HUES48 (cell line): Measurements from ENCODE around the gene TAF3.
A peak's percentile ranks its signal among the peaks of the same experiment; 100 is the strongest.

Experiments used
- H3K27ac ChIP-seq: one replicate; pipeline ENCODE4 v1.7.0; 2013; ENCODE audit warnings: low read depth, low read length, inconsistent platforms
- H3K27me3 ChIP-seq: 2 replicates; pipeline ENCODE4 v1.6.1; 2013; ENCODE audit warnings: mild to moderate bottlenecking, low read length; ENCODE audit not compliant: control insufficient read depth, insufficient read depth
- H3K36me3 ChIP-seq: 2 replicates; pipeline ENCODE4 v1.6.1; 2013; ENCODE audit warnings: low read length; ENCODE audit not compliant: control insufficient read depth, insufficient read depth
- H3K4me1 ChIP-seq: 2 replicates; pipeline ENCODE4 v1.6.1; 2013; ENCODE audit warnings: mild to moderate bottlenecking, low read length; ENCODE audit not compliant: control insufficient read depth, insufficient read depth
- H3K4me3 ChIP-seq: 2 replicates; pipeline ENCODE4 v1.5.1; 2013; ENCODE audit warnings: mild to moderate bottlenecking, low read depth, low read length
- H3K9ac ChIP-seq: 2 replicates; pipeline ENCODE4 v1.6.1; 2013; ENCODE audit warnings: mild to moderate bottlenecking, low read depth, low read length, moderate library complexity
- H3K9me3 ChIP-seq: 2 replicates; pipeline ENCODE4 v1.6.1; 2013; ENCODE audit warnings: low read length; ENCODE audit not compliant: control insufficient read depth, insufficient read depth

TAF3 gene

GRCh38 chr10:8048281-8049008, 230.1 kb downstream of the TAF3 start:
- Histone ChIP-seq H3K4me3 (no peak overlapping the region), H3K4me1 (peaks cover 68% of the 10 kb centered on the region), H3K9ac (no peak overlapping the region), H3K9me3 (no peaks in the 10 kb centered on the region), H3K36me3 (no peaks in the 10 kb centered on the region), H3K27me3 (peaks cover 100% of the 10 kb centered on the region), H3K27ac (no peak overlapping the region)

- peak overlapping the region; percentile 76 for H3K27ac ChIP-seq
- peaks cover 59% of the 10 kb centered on the region for H3K4me1 ChIP-seq
Observed at GRCh38 chr10:8049045-8049864, 230.9 kb downstream of the TAF3 start.

GRCh38 chr10:8049865-8050555, 231.7 kb downstream of the TAF3 start:
- H3K27ac ChIP-seq = peak overlapping the region; percentile 76
- peaks cover 53% of the 10 kb centered on the region for H3K4me1 ChIP-seq
- no peaks in the 10 kb centered on the region for H3K36me3 ChIP-seq
- no peak overlapping the region for H3K9ac ChIP-seq
- no peaks in the 10 kb centered on the region for H3K9me3 ChIP-seq
- H3K27me3 ChIP-seq = peaks cover 98% of the 10 kb centered on the region
- H3K4me3 ChIP-seq = peak overlapping the region; percentile 56

More at GRCh38 chr10:8049045-8049864, 230.9 kb downstream of the TAF3 start:
- no peak overlapping the region for H3K9ac ChIP-seq
- no peaks in the 10 kb centered on the region for H3K9me3 ChIP-seq
- H3K36me3 ChIP-seq = no peaks in the 10 kb centered on the region
- peak overlapping the region; percentile 56 for H3K4me3 ChIP-seq
- peaks cover 100% of the 10 kb centered on the region for H3K27me3 ChIP-seq

- H3K27me3 ChIP-seq = peaks cover 98% of the 10 kb centered on the region
- H3K9ac ChIP-seq = no peak overlapping the region
- peak overlapping the region; percentile 56 for H3K4me3 ChIP-seq
Observed at GRCh38 chr10:8050556-8051108, 232.3 kb downstream of the TAF3 start.

GRCh38 chr10:8051109-8051821, 233.0 kb downstream of the TAF3 start:
- peak overlapping the region; percentile 4 for H3K27ac ChIP-seq
- peaks cover 98% of the 10 kb centered on the region for H3K27me3 ChIP-seq
- H3K4me1 ChIP-seq = peaks cover 41% of the 10 kb centered on the region
- no peaks in the 10 kb centered on the region for H3K36me3 ChIP-seq
- no peak overlapping the region for H3K9ac ChIP-seq
- H3K4me3 ChIP-seq = peak overlapping the region; percentile 50; the same call in 1 of the 2 replicates
- no peaks in the 10 kb centered on the region for H3K9me3 ChIP-seq

More at GRCh38 chr10:8050556-8051108, 232.3 kb downstream of the TAF3 start:
- Histone ChIP-seq H3K27ac (peak overlapping the region; percentile 76), H3K4me1 (peaks cover 46% of the 10 kb centered on the region), H3K9me3 (no peaks in the 10 kb centered on the region), H3K36me3 (no peaks in the 10 kb centered on the region)

GRCh38 chr10:8051851-8052257, 233.5 kb downstream of the TAF3 start:
- Histone ChIP-seq H3K36me3 (no peaks in the 10 kb centered on the region), H3K9ac (no peak overlapping the region), H3K4me3 (peak overlapping the region; percentile 50), H3K27me3 (peaks cover 98% of the 10 kb centered on the region), H3K9me3 (no peaks in the 10 kb centered on the region), H3K4me1 (peaks cover 41% of the 10 kb centered on the region), H3K27ac (peak overlapping the region; percentile 4)

- peaks cover 98% of the 10 kb centered on the region for H3K27me3 ChIP-seq
- no peak overlapping the region for H3K9ac ChIP-seq
- no peaks in the 10 kb centered on the region for H3K9me3 ChIP-seq
- H3K36me3 ChIP-seq = no peaks in the 10 kb centered on the region
- H3K4me1 ChIP-seq = peaks cover 41% of the 10 kb centered on the region
- H3K27ac ChIP-seq = no peak overlapping the region
- H3K4me3 ChIP-seq = peak overlapping the region; percentile 50
Observed at GRCh38 chr10:8052341-8052955, 234.1 kb downstream of the TAF3 start.

- no peaks in the 10 kb centered on the region for H3K9me3 ChIP-seq
- H3K4me1 ChIP-seq = peaks cover 42% of the 10 kb centered on the region
Observed at GRCh38 chr10:8052956-8053445, 234.7 kb downstream of the TAF3 start.

GRCh38 chr10:8053446-8054243, 235.3 kb downstream of the TAF3 start:
- peak overlapping the region; percentile 53 for H3K4me3 ChIP-seq
- no peaks in the 10 kb centered on the region for H3K9me3 ChIP-seq
- H3K36me3 ChIP-seq = no peaks in the 10 kb centered on the region
- peak overlapping the region; percentile 47 for H3K27ac ChIP-seq
- peaks cover 98% of the 10 kb centered on the region for H3K27me3 ChIP-seq
- peaks cover 43% of the 10 kb centered on the region for H3K4me1 ChIP-seq
- no peak overlapping the region for H3K9ac ChIP-seq

More at GRCh38 chr10:8052956-8053445, 234.7 kb downstream of the TAF3 start:
- Histone ChIP-seq H3K36me3 (no peaks in the 10 kb centered on the region), H3K4me3 (peak overlapping the region; percentile 18), H3K27me3 (peaks cover 98% of the 10 kb centered on the region), H3K9ac (no peak overlapping the region), H3K27ac (no peak overlapping the region)
